Measurements from ENCODE around the gene MAPK8IP3.

MAPK8IP3 gene

DNA sequence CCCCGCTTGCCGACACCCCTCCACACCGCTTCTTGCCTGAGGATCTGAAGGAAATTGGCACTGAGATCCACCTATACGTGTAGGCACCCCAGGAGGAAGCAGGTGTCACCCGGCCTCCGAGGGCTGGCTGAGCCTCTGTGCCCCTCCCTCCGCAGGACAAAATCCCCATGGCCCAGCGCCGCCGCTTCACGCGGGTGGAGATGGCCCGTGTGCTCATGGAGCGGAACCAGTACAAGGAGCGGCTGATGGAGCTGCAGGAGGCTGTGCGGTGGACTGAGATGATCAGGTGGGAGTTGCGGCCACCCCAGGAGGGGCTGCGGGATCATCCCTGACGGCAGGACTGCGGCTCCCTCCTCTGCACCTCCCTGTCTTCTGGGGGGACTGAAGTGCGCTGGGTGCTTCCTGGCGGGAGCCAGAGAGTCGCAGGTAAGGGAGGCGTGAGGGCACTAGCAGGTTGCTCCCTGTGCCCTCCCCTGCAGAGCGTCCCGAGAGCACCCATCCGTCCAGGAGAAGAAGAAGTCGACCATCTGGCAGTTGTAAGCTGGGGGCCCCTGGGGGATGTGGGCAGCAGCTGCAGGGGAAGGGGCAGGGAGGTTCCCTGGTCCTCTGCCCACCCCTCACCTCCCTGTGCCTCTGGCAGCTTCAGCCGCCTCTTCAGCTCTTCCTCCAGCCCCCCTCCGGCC, 56.3 kb downstream of the MAPK8IP3 start:
- Mint-ChIP-seq H3K4me3 (no peak overlapping the region), H3K9me3 (no peaks in the 10 kb centered on the region), H3K27me3 (ENCODE audit: low read depth) (no peaks in the 10 kb centered on the region), H3K27ac (no peak overlapping the region), H3K4me1 (no peaks in the 10 kb centered on the region), H3K36me3 (ENCODE audit: low read depth) (peaks cover 7% of the 10 kb centered on the region)
- TF ChIP-seq, protein P1, sequence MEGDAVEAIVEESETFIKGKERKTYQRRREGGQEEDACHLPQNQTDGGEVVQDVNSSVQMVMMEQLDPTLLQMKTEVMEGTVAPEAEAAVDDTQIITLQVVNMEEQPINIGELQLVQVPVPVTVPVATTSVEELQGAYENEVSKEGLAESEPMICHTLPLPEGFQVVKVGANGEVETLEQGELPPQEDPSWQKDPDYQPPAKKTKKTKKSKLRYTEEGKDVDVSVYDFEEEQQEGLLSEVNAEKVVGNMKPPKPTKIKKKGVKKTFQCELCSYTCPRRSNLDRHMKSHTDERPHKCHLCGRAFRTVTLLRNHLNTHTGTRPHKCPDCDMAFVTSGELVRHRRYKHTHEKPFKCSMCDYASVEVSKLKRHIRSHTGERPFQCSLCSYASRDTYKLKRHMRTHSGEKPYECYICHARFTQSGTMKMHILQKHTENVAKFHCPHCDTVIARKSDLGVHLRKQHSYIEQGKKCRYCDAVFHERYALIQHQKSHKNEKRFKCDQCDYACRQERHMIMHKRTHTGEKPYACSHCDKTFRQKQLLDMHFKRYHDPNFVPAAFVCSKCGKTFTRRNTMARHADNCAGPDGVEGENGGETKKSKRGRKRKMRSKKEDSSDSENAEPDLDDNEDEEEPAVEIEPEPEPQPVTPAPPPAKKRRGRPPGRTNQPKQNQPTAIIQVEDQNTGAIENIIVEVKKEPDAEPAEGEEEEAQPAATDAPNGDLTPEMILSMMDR (IDR thresholded peaks at IDR 0.05; ENCODE audit: unreplicated experiment in 3 of 3) = no peak

DNA sequence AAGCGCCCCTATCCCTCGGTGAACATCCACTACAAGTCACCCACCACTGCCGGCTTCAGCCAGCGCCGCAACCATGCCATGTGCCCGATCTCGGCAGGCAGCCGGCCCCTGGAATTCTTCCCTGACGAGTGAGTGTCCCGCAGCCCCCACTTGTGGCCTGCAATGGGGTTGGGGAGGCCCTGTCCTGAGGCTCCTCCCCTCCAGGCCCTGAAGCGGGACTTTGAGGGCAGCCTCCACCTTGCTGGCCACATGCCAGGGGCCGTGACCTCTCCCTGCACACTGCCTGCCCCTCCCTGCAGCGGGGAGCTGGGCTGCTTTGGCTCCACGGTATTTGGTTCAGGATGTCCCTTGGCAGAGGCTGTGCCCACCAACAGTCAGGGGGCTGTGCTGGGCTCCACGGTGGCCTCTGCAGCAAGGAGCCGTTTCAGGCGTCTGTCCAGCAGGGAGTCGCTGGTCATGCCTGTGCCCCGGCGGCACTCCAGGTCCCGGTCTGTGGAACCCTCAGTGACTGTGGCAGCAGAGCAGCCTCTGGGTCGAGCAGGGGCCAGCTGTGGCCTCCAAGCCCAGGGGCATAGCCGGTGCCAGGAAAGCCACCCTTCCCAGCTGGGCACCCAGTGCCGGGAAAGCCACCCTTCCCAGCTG, 57.0 kb downstream of the MAPK8IP3 start:
- Mint-ChIP-seq H3K27me3 (ENCODE audit: low read depth) (no peaks in the 10 kb centered on the region), H3K36me3 (ENCODE audit: low read depth) (peaks cover 7% of the 10 kb centered on the region), H3K4me1 (no peaks in the 10 kb centered on the region), H3K27ac (no peak overlapping the region), H3K9me3 (no peaks in the 10 kb centered on the region), H3K4me3 (no peak overlapping the region)
- TF ChIP-seq, protein P1 (IDR thresholded peaks at IDR 0.05; ENCODE audit: unreplicated experiment in 3 of 3) = no peak

DNA sequence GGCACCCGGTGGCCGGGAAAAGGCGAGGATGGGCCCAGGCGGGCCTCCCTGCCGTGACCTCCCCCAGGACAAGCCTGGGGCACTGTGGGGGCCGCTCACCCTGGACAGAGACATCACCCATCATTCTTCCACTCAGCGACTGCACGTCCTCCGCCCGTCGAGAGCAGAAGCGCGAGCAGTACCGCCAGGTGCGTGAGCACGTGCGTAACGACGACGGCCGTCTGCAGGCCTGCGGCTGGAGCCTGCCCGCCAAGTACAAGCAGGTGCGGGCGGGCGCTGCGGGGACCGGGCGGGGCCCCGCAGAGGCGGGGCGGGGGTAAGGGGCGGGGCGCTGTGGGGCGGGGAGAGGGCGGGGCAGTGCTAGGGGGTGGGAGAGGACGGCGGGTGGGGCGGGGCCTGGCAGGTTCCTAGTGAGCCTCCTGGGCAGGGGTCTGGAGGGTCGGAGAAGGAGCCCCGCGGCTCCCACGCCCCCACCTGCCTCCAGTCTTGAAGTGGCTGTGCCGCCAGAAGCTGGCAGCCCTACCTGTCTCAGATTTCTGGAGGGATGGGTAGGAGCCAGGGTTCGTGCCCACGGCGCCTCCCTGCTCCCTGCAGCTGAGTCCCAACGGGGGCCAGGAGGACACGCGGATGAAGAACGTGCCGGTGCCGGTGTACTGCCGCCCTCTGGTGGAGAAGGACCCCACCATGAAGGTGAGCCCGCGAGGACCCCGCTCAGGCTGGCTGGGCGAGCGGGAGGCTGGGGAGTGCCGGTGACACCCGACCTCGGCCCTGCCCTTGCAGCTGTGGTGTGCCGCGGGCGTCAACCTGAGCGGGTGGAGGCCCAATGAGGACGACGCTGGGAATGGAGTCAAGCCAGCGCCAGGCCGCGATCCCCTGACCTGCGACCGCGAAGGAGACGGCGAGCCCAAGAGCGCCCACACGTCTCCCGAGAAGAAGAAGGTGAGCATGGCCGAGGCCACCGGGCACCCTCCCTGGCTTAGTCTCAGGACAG, 57.8 kb downstream of the MAPK8IP3 start:
- no peak overlapping the region for H3K4me3 Mint-ChIP-seq
- TF ChIP-seq, protein P1 (IDR thresholded peaks at IDR 0.05; ENCODE audit: unreplicated experiment in 3 of 3) = peak; percentile 42 to 61 (median 47)
- peaks cover 7% of the 10 kb centered on the region for H3K36me3 Mint-ChIP-seq (ENCODE audit: low read depth)
- H3K9me3 Mint-ChIP-seq = no peaks in the 10 kb centered on the region
- no peaks in the 10 kb centered on the region for H3K27me3 Mint-ChIP-seq (ENCODE audit: low read depth)
- no peak overlapping the region for H3K27ac Mint-ChIP-seq
- no peaks in the 10 kb centered on the region for H3K4me1 Mint-ChIP-seq

DNA sequence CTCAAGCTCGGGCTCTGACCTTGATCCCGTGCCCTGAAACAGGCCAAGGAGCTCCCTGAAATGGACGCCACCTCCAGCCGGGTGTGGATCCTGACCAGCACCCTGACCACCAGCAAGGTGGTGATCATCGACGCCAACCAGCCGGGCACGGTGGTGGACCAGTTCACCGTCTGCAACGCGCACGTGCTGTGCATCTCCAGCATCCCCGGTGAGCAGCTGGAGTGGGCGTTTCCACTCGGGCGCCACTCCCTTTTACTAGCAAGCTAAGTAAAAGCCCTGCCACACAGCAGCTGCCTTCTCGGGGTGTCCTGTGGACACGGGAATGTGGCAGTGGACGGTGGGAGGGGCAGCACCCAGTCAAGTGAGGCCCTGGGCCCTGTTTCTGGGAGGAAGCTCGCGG, 59.0 kb downstream of the MAPK8IP3 start:
- Mint-ChIP-seq H3K27ac (no peak overlapping the region), H3K9me3 (no peaks in the 10 kb centered on the region), H3K4me1 (no peaks in the 10 kb centered on the region), H3K27me3 (ENCODE audit: low read depth) (no peaks in the 10 kb centered on the region), H3K4me3 (no peak overlapping the region), H3K36me3 (ENCODE audit: low read depth) (peaks cover 7% of the 10 kb centered on the region)
- TF ChIP-seq, protein P1 (IDR thresholded peaks at IDR 0.05; ENCODE audit: unreplicated experiment in 3 of 3) = no peak

DNA sequence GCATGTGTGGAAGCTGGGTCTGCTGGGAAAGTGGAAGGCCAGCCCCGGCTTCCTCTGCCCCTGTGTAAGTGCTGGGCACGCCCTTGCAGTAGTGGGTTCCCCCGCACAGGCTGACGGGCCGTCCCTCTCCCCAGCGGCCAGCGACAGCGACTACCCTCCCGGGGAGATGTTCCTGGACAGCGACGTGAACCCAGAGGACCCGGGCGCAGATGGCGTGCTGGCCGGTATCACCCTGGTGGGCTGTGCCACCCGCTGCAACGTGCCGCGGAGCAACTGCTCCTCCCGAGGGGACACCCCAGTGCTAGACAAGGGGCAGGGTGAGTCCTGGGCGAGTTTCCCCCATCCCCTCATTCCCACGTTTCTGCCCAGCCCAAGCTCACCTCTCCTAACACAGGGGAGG, 59.8 kb downstream of the MAPK8IP3 start:
- H3K9me3 Mint-ChIP-seq = no peaks in the 10 kb centered on the region
- no peak overlapping the region for H3K4me3 Mint-ChIP-seq
- TF ChIP-seq, protein P1 (IDR thresholded peaks at IDR 0.05; ENCODE audit: unreplicated experiment in 3 of 3) = no peak
- H3K27me3 Mint-ChIP-seq (ENCODE audit: low read depth) = no peaks in the 10 kb centered on the region
- no peaks in the 10 kb centered on the region for H3K4me1 Mint-ChIP-seq
- peaks cover 9% of the 10 kb centered on the region for H3K36me3 Mint-ChIP-seq (ENCODE audit: low read depth)
- H3K27ac Mint-ChIP-seq = no peak overlapping the region
